GM12864 (cell line): ENCODE data around the gene ACACB.

ENCODE experiments used
- DNase-seq: peaks from one replicate; pipeline ENCODE4 v3.0.0-alpha.2; 2011; ENCODE audit warnings: low read depth
- H3K4me3 ChIP-seq: 2 replicates; pipeline ENCODE4 v1.5.1; 2011; ENCODE audit warnings: mild to moderate bottlenecking, low read depth, low read length, control low read depth
- TF ChIP-seq, protein P1 (sequence below): IDR thresholded peaks from 2 replicates; pipeline ENCODE4 v1.5.1; 2011; ENCODE audit warnings: low read depth, mild to moderate bottlenecking, moderate library complexity, low read length, control low read depth, inconsistent platforms; ENCODE audit errors: missing control alignments

ACACB gene

DNA sequence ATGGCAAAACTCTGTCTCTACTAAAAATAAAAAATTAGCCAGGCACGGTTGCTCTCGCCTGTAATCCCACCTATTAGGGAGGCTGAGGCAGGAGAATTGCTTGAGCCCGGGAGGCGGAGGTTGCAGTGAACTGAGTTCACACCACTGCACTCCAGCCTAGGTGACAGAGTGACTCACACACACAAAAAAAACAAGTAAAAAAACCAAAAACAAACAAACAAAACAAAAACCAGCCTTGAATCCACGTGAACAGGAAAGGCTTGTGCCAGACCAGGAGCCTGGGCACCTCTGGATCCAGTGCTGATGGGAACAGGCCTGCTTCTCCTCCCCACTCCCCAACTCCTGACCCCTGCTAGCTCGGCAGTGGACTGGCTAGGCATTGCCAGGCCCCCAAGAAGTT is 189.2 kb downstream of the ACACB start:
- DNase-seq, result no peak
- no peak overlapping the region for H3K4me3 ChIP-seq
- TF ChIP-seq, protein P1, sequence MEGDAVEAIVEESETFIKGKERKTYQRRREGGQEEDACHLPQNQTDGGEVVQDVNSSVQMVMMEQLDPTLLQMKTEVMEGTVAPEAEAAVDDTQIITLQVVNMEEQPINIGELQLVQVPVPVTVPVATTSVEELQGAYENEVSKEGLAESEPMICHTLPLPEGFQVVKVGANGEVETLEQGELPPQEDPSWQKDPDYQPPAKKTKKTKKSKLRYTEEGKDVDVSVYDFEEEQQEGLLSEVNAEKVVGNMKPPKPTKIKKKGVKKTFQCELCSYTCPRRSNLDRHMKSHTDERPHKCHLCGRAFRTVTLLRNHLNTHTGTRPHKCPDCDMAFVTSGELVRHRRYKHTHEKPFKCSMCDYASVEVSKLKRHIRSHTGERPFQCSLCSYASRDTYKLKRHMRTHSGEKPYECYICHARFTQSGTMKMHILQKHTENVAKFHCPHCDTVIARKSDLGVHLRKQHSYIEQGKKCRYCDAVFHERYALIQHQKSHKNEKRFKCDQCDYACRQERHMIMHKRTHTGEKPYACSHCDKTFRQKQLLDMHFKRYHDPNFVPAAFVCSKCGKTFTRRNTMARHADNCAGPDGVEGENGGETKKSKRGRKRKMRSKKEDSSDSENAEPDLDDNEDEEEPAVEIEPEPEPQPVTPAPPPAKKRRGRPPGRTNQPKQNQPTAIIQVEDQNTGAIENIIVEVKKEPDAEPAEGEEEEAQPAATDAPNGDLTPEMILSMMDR, result no peak

DNA sequence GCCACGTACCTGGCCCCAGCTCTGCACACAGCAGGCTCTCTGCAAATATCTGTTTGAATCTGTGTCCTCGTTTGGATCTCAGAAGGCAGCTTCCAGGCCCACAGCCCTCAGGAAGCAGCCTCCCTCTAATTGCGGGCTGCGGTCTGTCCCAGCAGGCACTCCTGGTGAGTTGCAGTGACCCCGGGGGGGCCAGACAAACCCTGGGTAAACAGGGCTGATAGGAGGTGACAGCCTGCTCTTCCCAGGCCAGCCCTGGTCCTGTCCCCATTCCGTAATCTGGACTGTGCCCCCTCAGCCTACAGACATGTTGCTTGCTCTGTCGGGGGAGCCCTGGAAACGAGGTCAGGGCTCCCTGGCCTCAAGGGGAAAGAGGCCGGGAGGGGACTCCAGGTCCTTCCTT is 190.7 kb downstream of the ACACB start:
- TF ChIP-seq, protein P1, result no peak
- DNase-seq, result no peak
- no peak overlapping the region for H3K4me3 ChIP-seq

DNA sequence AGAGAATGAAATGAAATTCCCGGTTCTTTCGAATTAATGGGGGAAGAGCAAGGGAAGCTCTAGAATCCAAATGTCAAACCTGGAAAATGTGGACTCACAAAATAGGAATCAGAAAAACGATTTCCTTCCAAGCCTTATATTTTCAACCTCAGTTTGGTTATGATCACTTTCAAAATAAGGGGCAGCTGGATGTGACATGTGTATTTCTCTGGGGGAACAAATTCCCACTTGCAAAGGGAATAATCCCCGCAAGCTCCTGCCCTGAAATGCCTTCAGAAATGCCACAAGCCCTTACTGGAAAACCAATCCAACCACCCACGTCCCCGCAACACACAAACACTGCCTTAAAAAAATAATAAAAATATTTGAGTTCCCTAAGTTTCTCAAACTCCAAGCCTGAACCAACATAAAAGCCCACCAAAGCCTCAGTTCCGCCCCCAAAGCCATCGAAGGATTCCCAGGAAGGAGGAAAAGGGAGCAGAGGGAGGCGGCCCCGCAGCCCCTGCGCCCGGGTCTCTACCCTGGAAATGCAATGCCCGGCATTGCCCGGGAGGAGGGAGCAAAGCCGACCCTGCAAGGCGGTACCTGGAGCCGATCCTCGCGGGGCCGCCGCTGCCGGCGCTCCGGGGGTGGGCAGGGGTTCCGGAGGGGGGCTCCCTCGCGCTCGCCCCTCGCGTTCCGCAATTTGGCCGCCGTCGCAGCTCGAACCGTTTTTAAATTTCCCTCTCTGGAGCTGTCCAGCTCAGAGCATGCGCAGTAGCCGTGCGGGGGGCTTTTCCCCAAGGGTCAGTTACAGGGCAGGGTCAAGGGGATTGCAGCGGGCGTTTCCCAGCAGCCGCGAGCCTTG is 192.4 kb downstream of the ACACB start, which contains the start of gene FOXN4:
Gene FOXN4, minus strand, starts transcription at position 751 of the 847 bp plus-strand sequence. CDS start 963 bp downstream, outside the sequence.
- DNase-seq, result no peak
- H3K4me3 ChIP-seq, result no peak within 1 kb of the TSS; the same call in 1 of the 2 replicates

DNA sequence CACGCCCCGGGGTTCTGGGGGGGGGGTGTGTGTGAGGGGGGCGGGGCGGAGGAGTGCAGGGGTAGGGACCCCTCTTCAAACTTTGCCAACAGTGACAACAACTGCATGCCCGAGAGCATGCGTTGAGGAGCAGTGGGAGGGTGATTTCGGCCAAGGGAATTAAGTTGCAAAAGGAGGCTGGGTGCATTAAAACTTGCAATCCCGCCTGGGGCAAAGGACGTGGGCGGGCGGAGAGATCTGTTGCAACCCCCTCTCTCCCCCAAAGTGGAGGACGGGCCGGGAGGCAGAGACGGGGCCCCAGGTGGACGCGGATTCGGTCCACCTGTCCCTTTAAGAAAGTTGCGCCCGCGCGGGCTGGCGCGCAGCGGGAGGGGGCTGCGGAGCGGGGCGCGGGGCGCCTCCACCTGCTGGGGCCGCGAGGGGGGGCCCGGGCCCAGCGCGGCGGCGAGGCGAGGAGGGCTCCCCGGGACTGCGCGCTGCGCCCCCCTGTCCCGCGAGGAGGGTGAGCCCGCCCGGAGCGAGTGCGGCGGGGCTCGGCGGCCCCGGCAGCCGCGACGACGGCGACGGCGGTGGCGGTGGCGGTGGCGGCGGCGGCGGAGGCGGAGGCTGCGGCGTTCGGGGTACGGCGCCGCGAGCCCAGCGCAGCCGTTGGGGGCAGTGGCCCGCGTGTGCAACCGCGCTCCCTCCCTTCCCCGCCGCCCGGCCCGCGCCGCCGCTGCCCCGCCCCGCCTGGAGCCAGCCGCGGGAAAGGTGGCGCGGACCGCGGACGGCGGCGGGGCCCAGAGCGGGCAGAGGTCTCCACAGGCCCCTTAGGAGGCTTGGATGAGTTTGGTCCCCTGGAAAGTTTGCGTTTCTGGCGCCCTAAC is 193.2 kb downstream of the ACACB start:
- no peak for DNase-seq
- no peak overlapping the region; the same call in 1 of the 2 replicates for H3K4me3 ChIP-seq
- TF ChIP-seq, protein P1, result no peak

More for the DNA sequence above, 192.4 kb downstream of the ACACB start, which contains the start of gene FOXN4:
- TF ChIP-seq, protein P1, result no peak

DNA sequence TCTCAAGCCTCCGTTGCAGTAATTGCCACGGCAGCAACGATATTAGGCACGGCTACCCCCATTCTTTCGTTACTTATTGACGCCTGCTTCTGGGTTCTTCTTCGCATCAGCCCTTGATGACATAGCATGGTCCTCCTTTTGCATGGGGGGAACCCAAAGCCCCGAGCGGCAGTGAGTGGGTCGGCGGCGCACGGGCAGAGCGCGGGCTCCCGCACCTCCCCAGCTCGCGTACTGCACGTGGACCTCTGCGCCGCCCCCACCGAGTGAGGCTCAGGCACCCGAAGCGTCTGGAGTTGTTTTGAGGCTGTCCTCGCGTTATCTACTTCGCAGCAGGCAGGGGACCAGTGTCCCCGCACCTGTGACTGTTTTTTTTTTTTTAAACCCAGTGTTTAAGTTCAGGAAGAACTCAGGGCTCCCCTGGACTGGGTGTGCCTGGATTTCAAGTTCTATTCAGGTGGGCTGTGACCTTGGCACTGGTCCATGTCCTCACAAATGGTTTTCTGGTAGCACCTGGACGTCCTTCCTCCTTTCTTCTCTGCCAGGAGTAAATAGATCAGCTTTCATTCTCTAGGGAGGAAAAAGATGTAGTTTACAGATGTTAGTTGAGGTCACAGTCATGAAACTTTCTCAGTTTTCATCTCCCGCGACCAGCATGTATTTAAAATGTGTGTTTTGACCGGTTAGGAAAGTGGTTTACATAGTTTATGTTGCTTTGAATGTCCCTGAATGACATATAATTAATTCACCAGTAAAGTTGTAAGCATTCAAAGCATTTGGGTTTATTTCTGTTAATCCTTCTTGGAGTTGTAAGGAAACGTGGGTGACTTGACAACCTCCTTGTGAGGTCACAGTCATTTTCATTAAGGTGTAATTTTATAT is 194.1 kb downstream of the ACACB start:
- DNase-seq, result no peak
- H3K4me3 ChIP-seq, result no peak overlapping the region; the same call in 1 of the 2 replicates
- TF ChIP-seq, protein P1, result no peak
